ENCODE measurements around the gene TF. TPM values are rescaled to one million over a fixed set of nuclear protein-coding genes. Genes with fewer than 3 reads are reported as not detected.

TF gene
- total and polyA plus RNA-seq, 8 donors, result 1.1 to 30.7 (median 5.6) TPM

DNA sequence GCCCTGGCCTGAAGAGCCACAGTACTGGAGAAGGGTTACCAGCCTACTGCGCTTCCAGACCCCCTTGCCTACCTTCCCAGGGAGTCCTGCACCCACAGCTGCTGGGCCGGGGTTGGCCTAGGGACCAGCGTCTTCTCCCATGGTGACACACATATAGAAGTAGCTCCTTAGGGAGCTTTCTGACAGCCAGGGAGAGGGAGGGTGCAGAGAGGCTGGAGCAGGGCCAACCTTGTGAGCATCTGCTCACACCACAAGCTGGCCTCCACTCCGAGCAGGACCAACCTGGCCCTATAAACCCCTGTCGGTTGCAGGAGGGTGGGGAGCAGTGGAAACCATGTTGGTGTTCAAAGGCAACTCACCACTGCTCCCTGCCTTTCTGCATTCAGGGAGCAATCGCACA is 94.6 kb downstream of the TF start:
- no peaks in the 10 kb centered on the region for H3K9me3 ChIP-seq
- H3K4me1 ChIP-seq, result no peaks in the 10 kb centered on the region
- whole genome bisulfite sequencing, 2 donors, result 87 to 90% methylated on average over 6 of the region's 6 CpGs
- intact Hi-C loops (cut with DNase I), result no loop called here
- TF ChIP-seq, protein P1, sequence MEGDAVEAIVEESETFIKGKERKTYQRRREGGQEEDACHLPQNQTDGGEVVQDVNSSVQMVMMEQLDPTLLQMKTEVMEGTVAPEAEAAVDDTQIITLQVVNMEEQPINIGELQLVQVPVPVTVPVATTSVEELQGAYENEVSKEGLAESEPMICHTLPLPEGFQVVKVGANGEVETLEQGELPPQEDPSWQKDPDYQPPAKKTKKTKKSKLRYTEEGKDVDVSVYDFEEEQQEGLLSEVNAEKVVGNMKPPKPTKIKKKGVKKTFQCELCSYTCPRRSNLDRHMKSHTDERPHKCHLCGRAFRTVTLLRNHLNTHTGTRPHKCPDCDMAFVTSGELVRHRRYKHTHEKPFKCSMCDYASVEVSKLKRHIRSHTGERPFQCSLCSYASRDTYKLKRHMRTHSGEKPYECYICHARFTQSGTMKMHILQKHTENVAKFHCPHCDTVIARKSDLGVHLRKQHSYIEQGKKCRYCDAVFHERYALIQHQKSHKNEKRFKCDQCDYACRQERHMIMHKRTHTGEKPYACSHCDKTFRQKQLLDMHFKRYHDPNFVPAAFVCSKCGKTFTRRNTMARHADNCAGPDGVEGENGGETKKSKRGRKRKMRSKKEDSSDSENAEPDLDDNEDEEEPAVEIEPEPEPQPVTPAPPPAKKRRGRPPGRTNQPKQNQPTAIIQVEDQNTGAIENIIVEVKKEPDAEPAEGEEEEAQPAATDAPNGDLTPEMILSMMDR (IDR thresholded peaks at IDR 0.05), result no peak
- no peak overlapping the region for H3K27ac ChIP-seq
- H3K36me3 ChIP-seq, result no peaks in the 10 kb centered on the region
- ATAC-seq, result no peak
- FAIRE-seq, result no peak
- DNase-seq, result no peak
- H3K27me3 ChIP-seq, result no peaks in the 10 kb centered on the region
- no peak overlapping the region for H3K4me3 ChIP-seq

DNA sequence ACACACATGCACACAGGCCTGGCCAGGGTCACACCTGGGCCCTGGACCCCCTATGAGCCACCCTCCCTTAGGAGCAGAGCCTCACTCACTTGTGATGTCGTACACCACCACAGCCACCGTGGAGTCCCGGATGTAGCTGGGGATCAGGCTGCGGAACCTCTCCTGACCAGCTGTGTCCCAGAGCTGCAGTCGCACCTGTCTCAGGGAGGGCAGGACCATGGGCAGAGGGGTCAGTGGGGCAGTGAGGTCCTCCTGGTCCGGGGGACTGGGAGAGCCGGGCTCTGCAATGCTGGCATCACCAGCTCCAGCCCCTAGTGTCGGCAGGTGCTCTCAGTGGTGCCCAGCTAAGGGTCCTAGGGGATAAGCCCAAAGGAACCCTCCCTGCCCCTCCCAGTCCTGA is 95.0 kb downstream of the TF start:
- DNase-seq (no peak), ATAC-seq (no peak), FAIRE-seq (no peak)
- 91 to 93% methylated on average over 8 of the region's 8 CpGs for WGBS, 2 donors
- Histone ChIP-seq H3K9me3 (no peaks in the 10 kb centered on the region), H3K4me3 (no peak overlapping the region), H3K27ac (no peak overlapping the region), H3K36me3 (no peaks in the 10 kb centered on the region), H3K27me3 (no peaks in the 10 kb centered on the region), H3K4me1 (no peaks in the 10 kb centered on the region)
- TF ChIP-seq, protein P1 (IDR thresholded peaks at IDR 0.05), result no peak
- intact Hi-C loops (cut with DNase I), result no loop called here

DNA sequence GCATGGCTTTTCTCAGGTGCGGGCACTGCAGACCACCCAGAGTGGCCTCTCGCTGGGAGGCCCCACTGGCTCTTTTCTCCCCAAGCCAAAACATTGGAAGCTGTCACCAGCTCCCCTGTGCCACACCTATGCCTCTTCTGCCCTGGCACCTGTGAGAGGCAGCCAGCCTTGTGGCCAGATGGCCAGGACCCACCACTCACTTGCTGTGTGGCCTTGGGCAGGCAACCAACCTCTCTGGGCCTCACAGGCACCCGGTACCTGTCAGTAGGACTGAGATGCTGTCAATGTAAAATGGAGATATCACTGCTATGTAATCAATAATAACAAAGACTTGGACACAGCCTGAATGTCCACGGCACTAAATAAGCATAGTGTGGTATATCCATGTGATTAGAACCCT is 96.0 kb downstream of the TF start:
- no peak for DNase-seq
- intact Hi-C loops (cut with DNase I), result no loop called here

DNA sequence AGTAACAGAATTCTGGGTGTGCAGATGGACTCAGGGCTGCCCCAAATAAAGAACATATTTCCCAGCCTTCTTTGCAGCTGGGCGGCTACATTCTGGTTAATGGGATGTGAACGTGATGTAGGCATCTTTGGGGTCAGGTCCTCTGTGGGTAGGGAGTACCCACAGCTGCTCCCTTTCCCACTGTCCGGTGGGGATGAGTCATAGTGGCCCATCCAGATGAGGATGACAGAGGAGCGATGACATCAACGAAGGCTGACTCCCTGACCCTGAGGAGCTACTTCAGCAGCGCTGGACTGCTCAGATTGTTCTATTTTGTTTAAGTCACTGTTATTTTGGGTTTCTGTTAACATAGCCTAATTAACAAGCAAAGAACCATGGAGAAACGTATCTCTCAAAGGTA is 97.4 kb downstream of the TF start:
- 70 to 83% methylated on average over 7 of the region's 7 CpGs for WGBS, 2 donors
- H3K36me3 ChIP-seq, result no peaks in the 10 kb centered on the region
- H3K9me3 ChIP-seq, result no peaks in the 10 kb centered on the region
- no peak overlapping the region for H3K27ac ChIP-seq
- intact Hi-C loops (cut with DNase I), result no loop called here
- no peak overlapping the region for H3K4me3 ChIP-seq
- H3K27me3 ChIP-seq, result no peaks in the 10 kb centered on the region
- ATAC-seq (no peak), FAIRE-seq (no peak), DNase-seq (no peak)
- TF ChIP-seq, protein P1 (IDR thresholded peaks at IDR 0.05), result no peak
- no peaks in the 10 kb centered on the region for H3K4me1 ChIP-seq

More for the DNA sequence above, 96.0 kb downstream of the TF start:
- TF ChIP-seq, protein P1 (IDR thresholded peaks at IDR 0.05), result no peak
- no peaks in the 10 kb centered on the region for H3K4me1 ChIP-seq
- ATAC-seq, result no peak
- H3K27ac ChIP-seq, result no peak overlapping the region
- no peaks in the 10 kb centered on the region for H3K27me3 ChIP-seq
- H3K4me3 ChIP-seq, result no peak overlapping the region
- H3K36me3 ChIP-seq, result no peaks in the 10 kb centered on the region
- FAIRE-seq, result no peak
- H3K9me3 ChIP-seq, result no peaks in the 10 kb centered on the region
- 58 to 63% methylated on average over 4 of the region's 4 CpGs for WGBS, 2 donors

DNA sequence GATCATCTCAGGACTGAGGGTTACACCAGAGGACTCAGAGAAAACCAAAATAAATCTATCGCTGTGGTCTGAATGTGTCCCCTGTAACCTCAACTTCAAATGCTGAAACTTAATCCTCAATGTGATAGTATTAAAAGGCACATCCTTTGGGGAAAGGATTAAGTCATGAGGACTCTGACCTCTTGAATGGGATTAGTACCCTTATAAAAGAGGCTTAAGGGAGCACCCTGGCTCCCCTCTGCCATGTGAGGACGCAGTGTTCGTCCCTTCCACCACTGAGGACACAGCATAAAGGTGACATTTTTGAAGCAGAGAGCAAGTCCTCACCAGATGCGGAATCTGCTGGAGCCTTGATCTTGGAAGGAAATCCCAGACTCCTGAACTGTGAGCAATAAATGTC is 98.9 kb downstream of the TF start:
- no peak overlapping the region for H3K27ac ChIP-seq
- intact Hi-C loops (cut with DNase I), result no loop called here
- H3K36me3 ChIP-seq, result no peaks in the 10 kb centered on the region
- no peaks in the 10 kb centered on the region for H3K9me3 ChIP-seq
- no peak overlapping the region for H3K4me3 ChIP-seq
- ATAC-seq (no peak), FAIRE-seq (no peak), DNase-seq (no peak)
- TF ChIP-seq, protein P1 (IDR thresholded peaks at IDR 0.05), result no peak
- no peaks in the 10 kb centered on the region for H3K27me3 ChIP-seq
- H3K4me1 ChIP-seq, result no peaks in the 10 kb centered on the region
- 95 to 100% methylated on average over 4 of the region's 4 CpGs for WGBS, 2 donors

Other genes with a start within 250 kb of the TF start
- gene CDV3, start 172.7 kb upstream of the TF start, total RNA-seq, result 10 to 100 TPM; 52.0 to 92.9 (median 85.5) TPM
- gene CDV3, start 172.7 kb upstream of the TF start, polyA plus RNA-seq, result 10 to 100 TPM; 27.6 to 38.4 TPM
- gene TOPBP1, start 84.5 kb upstream of the TF start, total RNA-seq, result 10 to 100 TPM in 1 of 6 donors, 1 to 10 TPM in 5; 6.1 to 13.0 (median 8.0) TPM
- gene TOPBP1, start 84.5 kb upstream of the TF start, polyA plus RNA-seq, result 10 to 100 TPM in 1 of 2 donors, 1 to 10 TPM in 1; 5.8 to 10.4 TPM
- gene SRPRB, start 59.4 kb downstream of the TF start, total RNA-seq, result 100 to 1,000 TPM in 2 of 6 donors, 10 to 100 TPM in 4; 67.2 to 132 (median 77.1) TPM
- 10 to 100 TPM; 37.0 to 37.1 TPM for gene SRPRB, start 59.4 kb downstream of the TF start, polyA plus RNA-seq
- 1 to 10 TPM; 1.8 to 9.2 (median 5.4) TPM for gene RAB6B, start 149.5 kb downstream of the TF start, total RNA-seq
- 1 to 10 TPM; 1.6 to 3.1 TPM for gene RAB6B, start 149.5 kb downstream of the TF start, polyA plus RNA-seq

Data from pancreas (tissue), 10 donors.